ENCODE measurements around the gene CATSPER2.

- TF ChIP-seq CTCF (IDR thresholded peaks at IDR 0.05) = no peak
- no peak for TF ChIP-seq ZFX (IDR thresholded peaks at IDR 0.05; ENCODE audit: borderline replicate concordance)
Measured at GRCh38 chr15:43625106-43625505, 23.5 kb downstream of the CATSPER2 start.
